ENCODE measurements around the gene ARHGEF33.

ARHGEF33 gene

DNA sequence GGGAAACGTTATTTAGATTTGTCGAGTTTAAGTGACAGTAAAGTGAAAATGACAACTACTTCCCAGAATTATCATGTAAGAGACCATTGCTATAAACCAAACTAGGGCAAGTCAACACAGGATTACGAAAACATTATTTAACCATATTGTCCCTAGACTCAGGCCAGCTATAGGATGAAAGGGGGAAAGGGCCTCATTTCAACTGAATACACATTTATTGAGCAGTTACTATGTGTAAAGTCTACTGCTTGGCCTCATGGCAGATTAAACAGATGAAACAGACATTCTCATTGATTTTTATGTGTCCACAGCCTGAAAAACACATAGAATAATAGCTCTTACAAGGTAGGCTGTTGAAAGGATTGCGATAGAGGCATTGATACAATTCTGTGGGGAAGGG lies 32.7 kb downstream of the ARHGEF33 start:
- in situ Hi-C loops (cut with MboI; ENCODE audit: low sequenced_read_pairs, unreplicated experiment): no loop called here
- TF ChIP-seq, protein P1, sequence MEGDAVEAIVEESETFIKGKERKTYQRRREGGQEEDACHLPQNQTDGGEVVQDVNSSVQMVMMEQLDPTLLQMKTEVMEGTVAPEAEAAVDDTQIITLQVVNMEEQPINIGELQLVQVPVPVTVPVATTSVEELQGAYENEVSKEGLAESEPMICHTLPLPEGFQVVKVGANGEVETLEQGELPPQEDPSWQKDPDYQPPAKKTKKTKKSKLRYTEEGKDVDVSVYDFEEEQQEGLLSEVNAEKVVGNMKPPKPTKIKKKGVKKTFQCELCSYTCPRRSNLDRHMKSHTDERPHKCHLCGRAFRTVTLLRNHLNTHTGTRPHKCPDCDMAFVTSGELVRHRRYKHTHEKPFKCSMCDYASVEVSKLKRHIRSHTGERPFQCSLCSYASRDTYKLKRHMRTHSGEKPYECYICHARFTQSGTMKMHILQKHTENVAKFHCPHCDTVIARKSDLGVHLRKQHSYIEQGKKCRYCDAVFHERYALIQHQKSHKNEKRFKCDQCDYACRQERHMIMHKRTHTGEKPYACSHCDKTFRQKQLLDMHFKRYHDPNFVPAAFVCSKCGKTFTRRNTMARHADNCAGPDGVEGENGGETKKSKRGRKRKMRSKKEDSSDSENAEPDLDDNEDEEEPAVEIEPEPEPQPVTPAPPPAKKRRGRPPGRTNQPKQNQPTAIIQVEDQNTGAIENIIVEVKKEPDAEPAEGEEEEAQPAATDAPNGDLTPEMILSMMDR (IDR thresholded peaks at IDR 0.05; ENCODE audit: borderline replicate concordance, control extremely low read depth, extremely low read depth, insufficient read depth, missing control alignments): no peak
- DNase-seq (ENCODE audit: low spot score): no peak

DNA sequence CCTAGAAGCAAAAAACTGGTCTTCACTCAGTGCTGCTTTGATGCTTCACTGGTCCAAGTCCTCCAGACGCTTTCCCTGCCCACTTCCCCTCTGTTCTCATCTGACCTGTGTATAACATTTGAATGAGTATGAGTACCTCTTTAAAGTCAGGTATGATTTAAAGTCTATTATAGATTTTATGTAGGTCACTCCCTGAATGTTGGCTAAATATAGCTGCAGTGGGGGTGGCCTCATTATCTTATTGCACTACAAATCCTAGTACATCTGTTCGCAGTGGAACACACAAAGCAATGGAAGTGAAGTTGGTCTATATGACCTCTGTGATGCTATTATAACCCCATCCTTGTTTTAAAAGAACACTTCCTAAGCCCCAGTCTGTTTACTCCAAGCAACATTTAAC lies 33.2 kb downstream of the ARHGEF33 start:
- TF ChIP-seq, protein P1 (IDR thresholded peaks at IDR 0.05; ENCODE audit: borderline replicate concordance, control extremely low read depth, extremely low read depth, insufficient read depth, missing control alignments): no peak
- in situ Hi-C loops (cut with MboI; ENCODE audit: low sequenced_read_pairs, unreplicated experiment): no loop called here
- DNase-seq (ENCODE audit: low spot score): no peak

DNA sequence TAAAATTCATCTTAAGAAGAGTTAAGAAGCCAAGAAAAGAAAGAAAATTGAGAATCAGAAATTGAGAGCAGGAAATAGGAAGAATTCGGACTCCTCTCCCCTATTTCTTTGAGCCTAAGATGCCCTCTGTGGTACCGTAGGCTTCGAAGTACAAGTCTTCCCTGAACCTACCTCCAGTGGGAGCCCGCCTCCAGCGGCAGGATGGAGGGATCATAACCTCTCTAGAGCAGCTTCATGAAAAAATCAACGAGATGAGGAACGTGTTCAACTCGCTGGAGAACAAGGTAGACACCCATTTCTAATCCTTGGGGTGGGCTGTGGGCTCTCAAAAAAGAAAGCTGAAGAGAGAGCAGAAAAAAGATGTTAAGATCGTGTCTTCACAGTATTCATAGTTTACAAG lies 36.3 kb downstream of the ARHGEF33 start:
- in situ Hi-C loops (cut with MboI; ENCODE audit: low sequenced_read_pairs, unreplicated experiment): no loop called here
- TF ChIP-seq, protein P1 (IDR thresholded peaks at IDR 0.05; ENCODE audit: borderline replicate concordance, control extremely low read depth, extremely low read depth, insufficient read depth, missing control alignments): no peak

DNA sequence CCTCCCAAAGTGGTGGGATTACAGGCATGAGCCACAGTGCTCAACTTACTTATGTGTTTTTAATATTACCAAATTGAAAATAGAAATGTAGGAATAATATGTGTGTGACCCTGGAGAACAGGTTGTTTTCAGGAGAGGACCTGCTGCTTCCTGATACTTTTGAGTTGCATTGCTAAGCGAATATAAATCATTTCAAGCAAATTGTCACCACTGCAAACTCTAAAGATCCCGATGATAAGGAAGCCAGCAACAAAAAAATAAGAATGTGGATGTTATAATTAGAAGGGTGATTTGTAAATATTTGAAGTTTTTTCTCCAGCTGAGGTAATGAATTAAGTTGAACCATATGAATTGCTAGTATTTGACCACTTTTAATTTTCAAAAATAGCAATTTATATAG lies 40.9 kb downstream of the ARHGEF33 start:
- TF ChIP-seq, protein P1 (IDR thresholded peaks at IDR 0.05; ENCODE audit: borderline replicate concordance, control extremely low read depth, extremely low read depth, insufficient read depth, missing control alignments): no peak
- in situ Hi-C loops (cut with MboI; ENCODE audit: low sequenced_read_pairs, unreplicated experiment): no loop called here
- DNase-seq (ENCODE audit: low spot score): no peak

More for the DNA sequence above, 36.3 kb downstream of the ARHGEF33 start:
- DNase-seq (ENCODE audit: low spot score): no peak

DNA sequence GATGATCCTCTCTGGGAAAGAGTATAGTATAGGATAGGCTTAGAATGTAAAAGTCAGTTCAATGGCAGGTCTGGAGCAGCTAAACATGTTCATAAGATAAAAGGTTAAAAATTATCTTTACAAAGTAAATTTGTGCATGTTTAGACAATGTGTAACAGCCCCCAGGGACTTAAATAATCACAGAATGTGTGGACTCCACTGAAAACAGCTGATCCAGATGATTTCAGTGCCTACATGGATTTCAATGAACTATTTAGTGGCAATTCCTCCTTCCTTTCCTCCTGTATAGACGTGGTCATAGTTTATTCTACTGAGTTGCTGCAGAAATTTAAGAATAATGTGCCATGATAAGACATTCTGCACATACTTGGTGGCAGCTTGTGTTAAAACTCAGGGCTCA lies 42.9 kb downstream of the ARHGEF33 start:
- in situ Hi-C loops (cut with MboI; ENCODE audit: low sequenced_read_pairs, unreplicated experiment): no loop called here
- TF ChIP-seq, protein P1 (IDR thresholded peaks at IDR 0.05; ENCODE audit: borderline replicate concordance, control extremely low read depth, extremely low read depth, insufficient read depth, missing control alignments): no peak
- no peak for DNase-seq (ENCODE audit: low spot score)

DNA sequence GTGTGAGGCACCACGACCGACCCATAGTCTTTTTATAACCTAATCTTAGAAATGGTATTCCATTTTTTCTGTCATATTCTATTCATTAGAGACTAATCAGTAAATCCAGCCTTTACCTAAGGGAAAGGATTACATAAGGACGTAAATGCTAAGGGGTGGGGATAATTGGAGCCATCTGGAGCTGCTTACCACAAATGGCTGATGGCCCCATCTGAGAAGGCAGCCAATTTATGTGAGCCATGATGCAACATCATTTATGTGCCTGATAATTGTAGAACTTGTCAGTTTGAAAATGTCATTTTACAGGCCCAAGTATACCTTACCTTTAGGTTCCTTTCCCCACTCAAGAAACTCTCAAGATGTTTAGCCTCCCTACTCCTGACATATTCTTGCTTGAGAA lies 44.0 kb downstream of the ARHGEF33 start:
- TF ChIP-seq, protein P1 (IDR thresholded peaks at IDR 0.05; ENCODE audit: borderline replicate concordance, control extremely low read depth, extremely low read depth, insufficient read depth, missing control alignments): no peak
- no peak for DNase-seq (ENCODE audit: low spot score)
- in situ Hi-C loops (cut with MboI; ENCODE audit: low sequenced_read_pairs, unreplicated experiment): no loop called here

DNA sequence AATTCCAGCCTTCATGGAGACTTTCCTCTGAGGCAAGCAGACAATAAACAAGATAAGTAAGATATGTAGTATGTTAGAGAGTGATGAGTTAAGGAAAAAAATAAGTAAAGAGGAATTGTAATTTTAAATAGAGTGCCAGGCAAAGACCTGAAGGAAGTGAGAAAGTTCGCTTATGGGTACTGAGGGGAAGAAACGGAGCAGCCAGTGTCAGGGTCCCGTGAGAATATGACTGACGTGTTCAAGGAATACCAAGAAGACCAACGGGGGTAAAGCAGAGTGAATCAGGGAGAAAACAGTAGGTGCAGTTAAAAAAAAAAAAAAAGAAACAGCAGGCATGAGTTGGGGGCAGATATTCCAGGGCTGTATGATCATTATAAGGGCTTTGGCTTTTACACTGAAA lies 45.1 kb downstream of the ARHGEF33 start:
- in situ Hi-C loops (cut with MboI; ENCODE audit: low sequenced_read_pairs, unreplicated experiment): no loop called here
- TF ChIP-seq, protein P1 (IDR thresholded peaks at IDR 0.05; ENCODE audit: borderline replicate concordance, control extremely low read depth, extremely low read depth, insufficient read depth, missing control alignments): no peak
- no peak for DNase-seq (ENCODE audit: low spot score)

Measured in GM13976 (cell line).